Embryonic facial prominence (tissue), 1 donor: ENCODE measurements around the gene PAX8.

Source experiments
- DNase-seq: peaks from one replicate; pipeline ENCODE4 v3.0.0-alpha.2; 2016; ENCODE audit errors: extremely low spot score

Gene PAX8

DNA sequence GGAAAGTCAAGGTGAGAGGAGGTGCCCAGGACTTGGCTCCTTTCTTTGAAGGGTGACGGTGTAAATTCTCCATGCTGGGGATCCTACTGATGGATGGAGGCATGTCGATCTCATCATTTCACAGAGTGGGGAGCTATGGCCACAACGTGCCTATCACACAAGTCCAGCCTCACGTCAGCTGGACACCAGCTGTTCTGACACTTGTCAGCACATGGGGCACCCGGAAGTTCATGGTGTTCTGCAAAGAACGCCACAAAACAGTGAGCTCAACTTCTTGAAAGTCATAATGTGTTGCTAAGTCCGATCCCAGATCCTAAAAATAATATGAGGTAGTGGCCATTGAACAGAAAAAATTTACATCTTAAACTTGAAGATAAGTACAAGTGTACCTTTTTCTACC is 12.3 kb downstream of the PAX8 start:
- DNase-seq, result no peak

DNA sequence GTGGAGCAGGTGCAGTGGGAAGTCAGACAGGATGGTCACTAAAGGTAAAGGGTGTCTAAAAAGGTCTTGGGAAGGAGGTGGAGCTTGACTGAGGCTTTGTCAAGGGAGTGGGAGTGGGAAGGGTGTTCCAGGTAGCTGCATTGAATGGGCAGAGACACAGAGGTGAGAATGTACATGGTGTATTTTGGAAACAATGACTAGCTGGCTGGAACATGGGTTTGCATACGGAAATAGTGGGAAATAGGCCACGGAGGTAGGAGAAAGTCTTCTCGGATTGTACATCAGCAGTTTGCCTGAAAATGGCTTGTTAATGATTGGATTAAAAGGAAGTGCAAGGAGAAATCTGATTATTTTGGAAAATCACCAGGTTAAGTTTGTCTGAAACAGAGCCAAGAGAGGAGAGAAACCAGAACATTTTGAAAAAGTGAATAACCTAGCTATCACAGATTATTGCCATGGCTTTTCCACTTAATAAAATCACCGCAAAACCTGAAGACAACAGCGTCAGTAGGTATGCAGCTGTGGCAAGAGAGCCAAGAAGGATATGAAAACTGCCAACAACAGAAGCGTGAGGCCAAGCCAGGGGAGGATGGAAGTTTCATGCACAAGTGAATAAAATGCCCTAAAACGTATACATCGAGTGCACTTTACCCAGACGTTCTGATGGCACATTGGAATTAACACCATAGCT is 13.9 kb downstream of the PAX8 start:
- DNase-seq, result no peak

DNA sequence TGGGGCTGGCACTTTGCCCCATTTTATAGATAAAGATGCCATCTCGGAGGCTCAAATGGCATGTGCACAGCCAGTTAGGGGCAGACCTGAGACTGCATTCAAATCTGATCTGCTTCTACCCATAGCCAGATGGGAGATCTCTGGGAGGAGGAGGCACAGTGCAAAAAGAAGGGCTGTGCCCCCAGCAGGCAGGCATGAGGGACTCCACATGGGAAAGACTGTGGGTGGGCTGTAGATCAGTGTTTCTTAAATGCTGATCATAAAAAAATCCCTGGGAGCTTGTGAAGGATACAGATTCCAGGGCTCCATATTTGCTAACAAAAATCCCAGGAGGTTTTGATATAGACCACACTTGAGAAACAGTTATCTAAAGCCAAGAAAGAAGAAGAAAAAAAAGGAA is 15.2 kb downstream of the PAX8 start:
- DNase-seq, result no peak

DNA sequence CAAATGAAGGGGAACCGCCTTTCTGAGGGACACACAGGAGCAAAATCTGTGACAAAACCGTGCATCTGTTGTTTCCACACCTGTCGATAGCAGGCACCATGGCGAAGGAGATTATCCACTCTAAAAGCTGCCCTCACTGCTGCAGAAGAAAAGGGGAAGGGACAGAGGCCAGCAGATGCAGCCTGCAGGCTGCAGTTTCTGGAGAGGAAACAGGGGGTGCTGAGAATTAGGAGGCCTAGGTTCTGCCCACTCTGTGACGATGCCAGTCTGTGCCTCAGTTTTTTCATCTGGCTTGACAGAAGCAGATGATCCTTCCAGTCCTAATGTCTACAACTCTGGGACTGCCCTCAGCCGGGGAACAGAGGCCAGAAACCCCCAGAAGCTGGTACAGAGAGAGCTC is 17.7 kb downstream of the PAX8 start:
- no peak for DNase-seq

GRCh38 chr2:113258471-113259147 is 20.1 kb downstream of the PAX8 start:
- no peak for DNase-seq

GRCh38 chr2:113257516-113258264 is 21.0 kb downstream of the PAX8 start:
- DNase-seq, result no peak

- DNase-seq, result no peak
These were observed 23.3 kb downstream of the PAX8 start for GRCh38 chr2:113255140-113256070.

DNA sequence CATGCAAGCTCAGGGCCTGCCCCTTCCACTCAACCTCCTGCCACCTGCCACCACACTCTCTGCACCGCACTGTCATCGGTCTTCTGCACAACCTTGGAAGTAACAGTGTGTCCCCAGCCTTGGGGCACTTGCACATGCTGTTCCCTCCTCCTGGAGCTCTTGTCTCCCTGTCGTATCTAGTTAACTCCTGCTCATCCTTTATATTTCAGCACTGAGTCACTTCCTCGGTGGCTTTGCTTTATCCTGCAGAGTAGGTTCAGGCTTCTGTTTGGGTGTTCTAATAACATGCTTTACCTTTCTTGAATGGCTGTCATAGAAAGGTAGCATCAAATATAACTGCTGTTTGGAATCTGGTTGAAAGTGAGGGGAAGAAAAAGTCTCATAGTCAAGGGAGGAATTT is 25.3 kb downstream of the PAX8 start:
- DNase-seq, result no peak

- no peak for DNase-seq
These were observed 26.6 kb downstream of the PAX8 start for GRCh38 chr2:113252047-113252590.

DNA sequence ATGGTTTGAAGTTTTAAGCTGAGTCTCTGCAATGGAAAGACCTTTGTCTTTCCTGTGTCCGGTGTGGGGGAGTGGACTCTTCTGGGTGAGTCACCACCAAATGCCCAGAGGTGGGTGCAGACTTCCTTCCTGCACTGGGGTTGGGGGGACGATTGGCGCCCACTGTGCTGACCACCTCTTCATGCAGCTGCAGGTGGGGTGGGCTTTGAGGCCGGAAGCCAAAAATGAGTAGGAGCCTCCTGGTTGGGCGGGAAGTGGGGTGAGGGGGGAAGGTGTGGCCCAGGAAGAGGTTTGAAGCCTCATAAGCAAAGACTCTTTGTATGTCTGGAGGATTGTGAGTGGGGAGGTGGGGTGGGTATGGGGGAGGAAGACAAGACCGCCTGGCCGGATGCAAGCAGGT is 27.6 kb downstream of the PAX8 start:
- DNase-seq, result no peak

- peak; percentile 25 for DNase-seq
These were observed 29.5 kb downstream of the PAX8 start for GRCh38 chr2:113248997-113249770.

DNA sequence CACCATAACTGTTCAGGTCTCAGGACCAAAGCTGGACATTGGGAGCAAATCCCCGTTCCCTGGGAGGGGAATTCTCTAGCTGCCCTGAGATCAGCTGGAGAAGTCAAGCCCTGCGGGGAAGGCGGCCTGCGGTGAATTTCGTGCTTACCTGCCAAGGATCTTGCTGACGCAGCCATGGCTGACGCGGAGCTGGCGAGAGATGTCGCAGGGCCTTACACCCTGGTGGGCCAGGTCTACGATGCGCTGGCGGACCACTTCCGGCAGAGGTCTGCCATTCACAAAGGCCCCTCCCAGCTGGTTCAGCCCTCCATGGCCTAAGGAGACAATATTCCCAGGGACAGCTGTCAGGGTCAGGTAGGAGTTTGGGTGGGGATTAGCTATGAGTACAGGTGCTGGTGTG is 32.1 kb downstream of the PAX8 start:
- no peak for DNase-seq

DNA sequence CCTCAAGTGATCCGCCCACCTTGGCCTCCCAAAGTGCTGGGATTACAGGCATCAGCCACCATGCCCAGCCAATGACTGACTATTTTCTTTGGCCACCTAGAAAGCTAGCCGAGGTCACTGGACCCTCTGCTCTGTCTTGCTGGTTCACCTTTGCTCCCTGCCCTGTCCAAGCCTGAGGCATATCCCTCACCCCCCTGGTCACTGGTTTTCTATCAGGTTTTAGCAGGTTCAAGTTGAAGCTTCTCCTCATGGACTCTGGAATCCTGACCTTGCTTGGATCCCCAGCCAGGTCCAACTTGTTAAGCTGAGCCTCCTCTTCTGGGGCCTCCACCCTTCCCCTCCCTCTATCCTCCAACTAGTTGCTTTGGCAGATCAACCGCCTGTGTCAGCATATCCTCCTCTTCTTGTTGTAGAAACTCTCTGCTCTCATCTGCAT is 33.4 kb downstream of the PAX8 start:
- no peak for DNase-seq

DNA sequence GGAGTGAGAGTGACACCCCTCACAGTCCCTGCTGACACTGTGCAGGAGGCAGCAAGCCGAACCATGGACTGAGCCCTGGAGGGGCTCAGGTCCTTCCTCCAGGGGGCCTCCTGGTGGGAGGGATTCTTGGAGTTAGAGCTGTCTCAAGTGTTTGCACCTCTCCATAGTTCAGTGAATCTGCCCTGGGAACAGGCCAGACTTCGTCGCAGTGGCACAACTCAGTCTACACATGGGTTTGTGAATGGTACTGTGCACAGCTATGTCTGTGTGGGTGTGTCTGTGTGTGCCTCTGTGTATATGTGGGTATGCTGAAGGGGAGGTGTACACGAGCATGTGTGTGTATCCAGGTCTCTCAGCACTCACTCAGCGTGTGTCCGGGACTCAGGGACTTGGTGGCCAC is 36.4 kb downstream of the PAX8 start:
- no peak for DNase-seq

DNA sequence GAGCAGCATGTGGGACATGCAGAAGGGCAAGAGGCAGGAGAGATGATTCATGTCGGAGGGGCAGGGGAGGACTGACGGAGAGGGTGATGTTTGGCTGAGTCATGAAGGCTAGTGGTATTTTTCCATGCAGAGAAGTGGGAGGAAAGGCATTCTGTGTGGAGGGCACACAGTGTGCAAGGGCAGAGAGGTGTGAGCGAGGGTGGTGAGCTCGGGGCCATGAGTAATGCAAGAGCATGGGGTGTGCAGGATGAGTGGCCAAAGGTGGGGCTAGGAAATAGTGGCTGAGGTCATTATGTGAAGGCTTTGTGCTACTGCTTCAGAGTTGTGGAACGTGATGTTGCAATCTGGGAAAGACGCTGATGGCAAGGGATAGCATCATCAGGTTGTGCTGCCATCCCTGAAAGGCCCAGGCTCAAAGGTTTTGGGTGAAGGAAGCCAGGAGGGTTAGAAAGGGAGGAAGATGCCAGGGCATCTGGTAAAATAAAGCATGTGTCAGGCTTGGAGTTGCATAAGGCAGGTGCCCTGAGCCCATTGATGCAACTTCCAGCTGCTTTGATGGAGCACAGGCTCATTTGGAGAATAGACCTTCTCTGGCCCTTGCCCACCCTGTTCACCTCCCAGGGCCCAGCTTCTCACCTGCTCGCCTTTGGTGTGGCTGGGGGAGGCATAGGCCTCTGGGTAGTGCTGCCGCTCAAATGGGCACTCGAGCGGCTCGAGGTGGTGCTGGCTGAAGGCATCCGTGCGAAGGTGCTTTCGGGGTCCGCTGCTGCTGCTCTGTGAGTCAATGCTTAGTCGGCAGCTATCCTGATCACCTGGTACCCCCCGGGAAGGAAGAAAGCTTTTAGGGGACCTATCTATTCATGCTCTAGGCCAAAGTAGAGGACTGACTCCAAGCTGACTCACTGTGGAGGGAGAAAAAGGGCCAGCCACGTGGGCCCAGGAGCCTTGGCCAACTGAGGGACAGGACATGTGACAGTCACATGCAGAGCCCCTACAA is 37.5 kb downstream of the PAX8 start:
- no peak for DNase-seq

DNA sequence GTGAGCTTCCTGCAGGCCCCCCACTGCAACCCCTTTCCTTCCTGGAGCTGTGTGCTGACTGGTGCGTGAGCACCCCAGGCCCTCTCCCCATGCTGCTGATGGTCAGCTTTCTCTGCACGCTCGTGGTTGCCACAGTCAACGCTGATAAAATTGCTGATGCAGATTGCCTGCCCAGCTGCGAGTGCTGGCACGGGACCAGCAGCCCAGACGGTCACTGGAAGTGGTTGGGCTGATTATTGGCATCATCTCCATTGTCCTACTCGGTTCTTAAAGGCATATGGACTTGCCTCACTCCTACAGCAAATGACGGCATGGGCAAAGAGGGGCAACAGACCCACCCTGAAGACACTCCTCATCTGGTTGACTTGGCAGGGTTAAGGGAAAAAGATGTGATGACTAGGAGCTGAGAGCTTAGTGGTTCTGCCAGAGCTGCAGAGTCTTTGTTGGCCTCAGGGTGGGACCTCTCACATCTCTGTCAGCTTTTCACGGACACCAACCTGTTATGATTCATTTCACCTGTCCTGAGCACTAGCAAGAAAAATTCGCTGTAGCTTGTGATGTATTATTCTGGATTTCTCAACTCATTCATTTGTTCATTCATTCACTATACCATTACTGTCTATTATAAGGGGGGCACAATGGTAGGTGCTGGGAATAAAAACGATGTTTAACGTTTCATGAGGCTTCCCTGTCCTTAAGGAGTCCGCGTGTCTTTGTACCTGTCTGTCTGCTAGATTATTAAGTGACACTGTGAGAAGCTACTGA is 38.4 kb downstream of the PAX8 start:
- no peak for DNase-seq

DNA sequence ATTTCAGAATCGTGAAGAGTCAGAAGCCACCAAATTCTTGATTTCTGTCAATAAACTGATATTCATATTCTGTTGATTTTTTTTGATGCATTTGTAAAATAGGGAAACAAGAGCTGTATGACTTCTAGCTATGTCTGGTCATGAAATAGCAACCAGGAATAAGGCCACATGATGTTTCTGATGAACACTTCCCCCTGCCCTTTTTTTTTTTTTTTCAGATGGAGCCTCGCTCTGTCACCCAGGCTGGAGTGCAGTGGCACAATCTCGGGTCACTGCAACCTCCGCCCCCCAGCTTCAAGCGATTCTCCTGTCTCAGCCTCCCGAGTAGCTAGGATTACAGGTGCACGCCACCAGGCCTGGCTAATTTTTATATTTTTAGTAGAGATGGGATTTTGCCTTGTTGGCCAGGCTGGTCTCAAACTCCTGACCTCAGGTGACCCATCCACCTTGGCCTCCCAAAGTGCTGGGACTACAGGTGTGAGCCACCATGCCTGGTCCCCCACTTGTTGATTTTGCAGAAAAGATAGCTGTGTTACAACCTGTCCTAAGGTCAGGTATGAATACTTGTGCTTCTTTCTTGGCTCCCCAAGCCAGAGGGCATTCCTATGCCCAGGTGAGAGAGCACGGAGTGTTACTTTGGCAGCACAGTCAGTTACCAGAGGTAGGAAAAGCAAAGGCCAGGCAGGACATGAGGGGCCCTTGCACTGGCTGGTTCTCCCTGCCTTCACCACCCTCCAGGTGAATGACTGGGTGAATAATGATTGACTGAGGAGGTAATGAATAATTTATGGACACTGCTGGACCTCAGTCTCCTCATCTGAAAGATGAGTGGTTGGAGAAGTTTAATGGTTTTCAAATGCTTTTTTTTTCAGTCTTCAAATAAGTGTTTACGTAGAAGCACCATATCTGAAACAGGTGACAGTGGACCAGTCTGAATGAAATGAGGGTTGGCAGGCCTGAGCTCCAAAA is 39.6 kb downstream of the PAX8 start:
- DNase-seq, result no peak
